IMR-90 (cell line): ENCODE results near the gene APBB3. TPM values are rescaled to one million over a fixed set of nuclear protein-coding genes. Genes with fewer than 3 reads are reported as not detected.

Experiments
- ATAC-seq: fragments of 200-7000 bp; cut with Tn5 transposase; 2 replicates; pipeline ENCODE4 v1.9.1; 2020; ENCODE audit warnings: low read depth, mild to moderate bottlenecking, moderate library complexity
- BruUV-seq: library from RNA; stranded (reverse); fragments of 400-500 nt; replicated peaks from 2 replicates; lab custom pipeline; 2021; lab: Mats Ljungman, UMichigan
- CTCF ChIA-PET: fragments of 300-600 bp; formaldehyde crosslinking; extraction: SDS; loops from one replicate; lab custom pipeline; 2021; ENCODE audit warnings: antibody characterized with exemption; lab: Yijun Ruan, JAX
- POLR2A ChIA-PET: fragments of 300-600 bp; sonication (Branson Sonifier 250); formaldehyde crosslinking; loops from one replicate; lab custom pipeline; 2022; ENCODE audit warnings: antibody characterized with exemption; ENCODE audit not compliant: unreplicated experiment; lab: Charles Lee
- DNase-seq: peaks from one replicate; pipeline ENCODE4 v3.0.0; 2013
- H2AFZ ChIP-seq: replicated peaks from 2 replicates; pipeline ENCODE3; 2013; ENCODE audit warnings: low read length, mild to moderate bottlenecking; ENCODE audit not compliant: poor library complexity
- H2AK5ac ChIP-seq: 2 replicates; pipeline ENCODE4 v1.6.1; 2013; ENCODE audit warnings: low read depth, low read length, inconsistent platforms
- H2AK9ac ChIP-seq: replicated peaks from 2 replicates; pipeline ENCODE3; 2013; ENCODE audit warnings: mild to moderate bottlenecking, low read depth, low read length, moderate library complexity; ENCODE audit not compliant: poor library complexity
- H2BK120ac ChIP-seq: 2 replicates; pipeline ENCODE4 v1.6.1; 2013; ENCODE audit warnings: low read depth, low read length, inconsistent platforms
- H2BK15ac ChIP-seq: 3 replicates; pipeline ENCODE4 v1.6.1; 2013; ENCODE audit warnings: low read depth, low read length, inconsistent platforms
- H2BK20ac ChIP-seq: 2 replicates; pipeline ENCODE4 v1.6.1; 2013; ENCODE audit warnings: low read depth, mild to moderate bottlenecking, inconsistent platforms, low read length, moderate library complexity
- H2BK5ac ChIP-seq: 2 replicates; pipeline ENCODE4 v1.6.1; 2013; ENCODE audit warnings: mild to moderate bottlenecking, low read depth, low read length, inconsistent platforms; ENCODE audit not compliant: poor library complexity, severe bottlenecking
- H3K14ac ChIP-seq: replicated peaks from 2 replicates; pipeline ENCODE4 v1.6.1; 2013; ENCODE audit warnings: low read depth, low read length, inconsistent platforms
- H3K18ac ChIP-seq: 2 replicates; pipeline ENCODE4 v1.6.1; 2013; ENCODE audit warnings: low read depth, low read length, control low read depth
- H3K23ac ChIP-seq: 2 replicates; pipeline ENCODE4 v1.6.1; 2013; ENCODE audit warnings: low read depth, low read length, inconsistent platforms
- H3K27ac ChIP-seq: 2 replicates; pipeline ENCODE4 v1.5.1; 2013; ENCODE audit warnings: mild to moderate bottlenecking, control low read depth, low read length; ENCODE audit not compliant: insufficient read depth
- H3K27me3 ChIP-seq: 2 replicates; pipeline ENCODE4 v1.6.1; 2013; ENCODE audit warnings: low read length; ENCODE audit not compliant: control insufficient read depth, insufficient read depth
- H3K36me3 ChIP-seq: 2 replicates; pipeline ENCODE4 v1.6.1; 2013; ENCODE audit warnings: low read length, mixed read lengths; ENCODE audit not compliant: control insufficient read depth, insufficient read depth
- H3K4ac ChIP-seq: 2 replicates; pipeline ENCODE4 v1.6.1; 2013; ENCODE audit warnings: low read depth, low read length, inconsistent platforms
- H3K4me1 ChIP-seq: 2 replicates; pipeline ENCODE4 v1.6.1; 2013; ENCODE audit warnings: low read length, mixed read lengths; ENCODE audit not compliant: control insufficient read depth, insufficient read depth
- H3K4me2 ChIP-seq: 2 replicates; pipeline ENCODE4 v1.6.1; 2013; ENCODE audit warnings: low read depth, mild to moderate bottlenecking, control low read depth, low read length, moderate library complexity
- H3K4me3 ChIP-seq: 2 replicates; pipeline ENCODE4 v1.5.1; 2013; ENCODE audit warnings: low read depth, mild to moderate bottlenecking, control low read depth, low read length, moderate library complexity; ENCODE audit not compliant: insufficient read depth
- H3K56ac ChIP-seq: 2 replicates; pipeline ENCODE4 v1.6.1; 2013; ENCODE audit warnings: low read length, inconsistent platforms; ENCODE audit not compliant: insufficient read depth; ENCODE audit errors: extremely low read depth
- H3K79me1 ChIP-seq, 2 experiments: 2 replicates each; pipeline ENCODE4 v1.6.1; 2013; ENCODE audit warnings: low read length in 2 of 2, inconsistent platforms in 1 of 2, low read depth in 1 of 2
- H3K9ac ChIP-seq: 2 replicates; pipeline ENCODE4 v1.6.1; 2013; ENCODE audit warnings: low read depth, low read length, control low read depth
- H3K9me1 ChIP-seq: 2 replicates; pipeline ENCODE4 v1.6.1; 2013; ENCODE audit warnings: low read length, inconsistent platforms; ENCODE audit not compliant: insufficient read depth
- H3K9me3 ChIP-seq: 2 replicates; pipeline ENCODE4 v1.6.1; 2013; ENCODE audit warnings: low read length; ENCODE audit not compliant: control insufficient read depth, insufficient read depth
- H4K20me1 ChIP-seq: 2 replicates; pipeline ENCODE4 v1.6.1; 2013; ENCODE audit warnings: low read length, inconsistent platforms; ENCODE audit not compliant: insufficient read depth
- H4K5ac ChIP-seq: 2 replicates; pipeline ENCODE4 v1.6.1; 2013; ENCODE audit warnings: mild to moderate bottlenecking, low read depth, low read length, control low read depth
- H4K8ac ChIP-seq, 2 experiments: 2 replicates each; pipeline ENCODE4 v1.6.1; 2013; ENCODE audit warnings: low read depth in 2 of 2, low read length in 2 of 2, control low read depth in 1 of 2, inconsistent platforms in 1 of 2
- H4K91ac ChIP-seq: 2 replicates; pipeline ENCODE4 v1.6.1; 2013; ENCODE audit warnings: low read depth, low read length, inconsistent platforms; ENCODE audit not compliant: insufficient read depth
- BHLHE40 ChIP-seq: fragments of 150-350 bp; IDR thresholded peaks from 2 replicates; pipeline ENCODE4 v1.6.1; 2016; ENCODE audit warnings: mild to moderate bottlenecking, low read depth, low read length
- CEBPB ChIP-seq: IDR thresholded peaks from 2 replicates; pipeline ENCODE4 v1.6.1; 2012; ENCODE audit warnings: low read depth, low read length, improper control_type of control experiment
- CHD1 ChIP-seq: IDR thresholded peaks from 2 replicates; pipeline ENCODE4 v1.6.1; 2012; ENCODE audit warnings: low read depth, low read length, improper control_type of control experiment
- CTCF ChIP-seq: conservative IDR thresholded peaks from 2 replicates; pipeline ENCODE4 v1.5.1; 2012; ENCODE audit warnings: mild to moderate bottlenecking, low read depth, low read length, improper control_type of control experiment
- ELK1 ChIP-seq: fragments of 150-350 bp; IDR thresholded peaks from 2 replicates; pipeline ENCODE4 v1.6.1; 2016; ENCODE audit warnings: low read depth, mild to moderate bottlenecking, low read length, moderate library complexity, borderline replicate concordance
- FOS ChIP-seq: fragments of 150-350 bp; IDR thresholded peaks from 2 replicates; pipeline ENCODE4 v1.6.1; 2016; ENCODE audit warnings: low read depth, low read length
- MAFK ChIP-seq: IDR thresholded peaks from 2 replicates; pipeline ENCODE4 v1.6.1; 2012; ENCODE audit warnings: low read depth, low read length, improper control_type of control experiment
- MAZ ChIP-seq: IDR thresholded peaks from 2 replicates; pipeline ENCODE4 v1.6.1; 2012; ENCODE audit warnings: low read depth, mild to moderate bottlenecking, low read length, improper control_type of control experiment, moderate library complexity, borderline replicate concordance
- MXI1 ChIP-seq: IDR thresholded peaks from 2 replicates; pipeline ENCODE4 v1.6.1; 2012; ENCODE audit warnings: low read depth, mild to moderate bottlenecking, low read length, moderate library complexity, borderline replicate concordance
- NFE2L2 ChIP-seq: fragments of 150-350 bp; IDR thresholded peaks from 2 replicates; pipeline ENCODE4 v1.6.1; 2016; ENCODE audit warnings: low read depth, mild to moderate bottlenecking, low read length
- POLR2A ChIP-seq: IDR thresholded peaks from 2 replicates; pipeline ENCODE4 v1.6.1; 2012; ENCODE audit warnings: mild to moderate bottlenecking, low read depth, low read length
- RAD21 ChIP-seq: IDR thresholded peaks from 2 replicates; pipeline ENCODE4 v1.6.1; 2012; ENCODE audit warnings: low read length, improper control_type of control experiment
- RCOR1 ChIP-seq: IDR thresholded peaks from 2 replicates; pipeline ENCODE4 v1.6.1; 2012; ENCODE audit warnings: mild to moderate bottlenecking, low read length, improper control_type of control experiment; ENCODE audit not compliant: insufficient replicate concordance
- RFX5 ChIP-seq: IDR thresholded peaks from 2 replicates; pipeline ENCODE4 v1.8.0; 2012; ENCODE audit warnings: low read depth, mild to moderate bottlenecking, low read length, moderate library complexity
- SMC3 ChIP-seq: fragments of 150-350 bp; IDR thresholded peaks from 2 replicates; pipeline ENCODE4 v1.6.1; 2016; ENCODE audit warnings: low read depth, mild to moderate bottlenecking, antibody characterized with exemption, low read length, moderate library complexity
- USF2 ChIP-seq: fragments of 150-350 bp; IDR thresholded peaks from 2 replicates; pipeline ENCODE4 v1.6.1; 2017; ENCODE audit warnings: mild to moderate bottlenecking, antibody characterized with exemption, low read length, low read depth
- WGBS, 2 experiments: methylation state at CpG; one replicate each; pipeline versions ENCODE4 v1.1.5 to v1.1.7; 2013; ENCODE audit warnings: missing lambda C conversion rate in 2 of 2; ENCODE audit not compliant: insufficient read length in 1 of 2; ENCODE audit errors: extremely low coverage in 2 of 2; 5-methylcytosine and 5-hydroxymethylcytosine counted together
- dilution Hi-C: fragments of 300-500 bp; cut with HindIII; formaldehyde crosslinking; loops from one replicate; pipeline ENCODE4 v1.14.3; 2018; ENCODE audit warnings: low sequenced_read_pairs; ENCODE audit not compliant: unreplicated experiment
- in situ Hi-C: fragments of 300-500 bp; cut with MboI; formaldehyde crosslinking; loops from 3 replicates; pipeline ENCODE4 v1.14.3; 2019; ENCODE audit warnings: low sequenced_read_pairs, inconsistent platforms, mixed read lengths
- intact Hi-C: fragments of 100-400 bp; cut with micrococcal nuclease; formaldehyde crosslinking; loops from 2 replicates; pipeline ENCODE4 v1.10.0; 2022
- polyA plus RNA-seq, 3 experiments: library from polyadenylated mRNA; depleted of rRNA; stranded (reverse); fragments of >200 nt; gene quantifications; 2 replicates each; pipeline ENCODE4 v1.2.3, GENCODE V29; 2012; ENCODE audit warnings: low replicate concordance in 1 of 3
- total RNA-seq: library from RNA; depleted of rRNA; stranded (reverse); fragments of >200 nt; gene quantifications from 2 replicates; pipeline ENCODE4 v1.2.3, GENCODE V29; 2012

The APBB3 gene
- total and polyA plus RNA-seq, 2 of the 4 experiments (the other 2 are of a cell fraction), result 6.6 to 23.8 TPM

- 100% methylated on average over 1 of the region's 9 CpGs; no CpG with 5 or more reads in 1 of the 2 experiments for WGBS, 2 experiments
- no peak overlapping the region for H3K14ac ChIP-seq
- no peaks in the 10 kb centered on the region for H3K27me3 ChIP-seq
- no peak overlapping the region for H4K91ac ChIP-seq
- peak overlapping the region in 1 of 2 experiments; percentile 99; a peak in 1 of 4 replicates for H4K8ac ChIP-seq
- no TSS peak for BruUV-seq
- peaks cover 26 to 49% of the 10 kb centered on the region in 2 experiments for H3K79me1 ChIP-seq
- H2BK20ac ChIP-seq, result peak overlapping the region; percentile 98; the same call in 1 of the 2 replicates
- DNase-seq (no peak), ATAC-seq (no peak)
- TF ChIP-seq FOS (no peak), ELK1 (no peak), BHLHE40 (no peak), SMC3 (no peak), RCOR1 (no peak), CHD1 (no peak), MAZ (no peak), POLR2A (no peak), CEBPB (no peak), NFE2L2 (no peak), CTCF (no peak), RAD21 (no peak), USF2 (no peak), MAFK (no peak), RFX5 (no peak), MXI1 (no peak)
- peaks cover 13% of the 10 kb centered on the region for H4K20me1 ChIP-seq
- H2AFZ ChIP-seq, result no peak overlapping the region
- no peak overlapping the region for H3K56ac ChIP-seq
- H3K18ac ChIP-seq, result no peak overlapping the region
- ChIA-PET POLR2A (no interaction called here), CTCF (no interaction called here)
- H3K23ac ChIP-seq, result no peak overlapping the region
- H3K36me3 ChIP-seq, result peaks cover 18% of the 10 kb centered on the region
- H2AK5ac ChIP-seq, result peak overlapping the region; percentile 99; the same call in 1 of the 2 replicates
- H3K9ac ChIP-seq, result no peak overlapping the region
- peak overlapping the region; percentile 94; the same call in 1 of the 2 replicates for H2BK120ac ChIP-seq
- no peak overlapping the region for H3K4me3 ChIP-seq
- in situ Hi-C loops, result no loop called here
- intact Hi-C loops, result no loop called here
- no peak overlapping the region for H3K4me2 ChIP-seq
- dilution Hi-C loops, result no loop called here
- peak overlapping the region; percentile 4; the same call in 1 of the 2 replicates for H3K27ac ChIP-seq
- 0 out of 3 replicates have a peak overlapping the region, but pooled peaks have one; percentile 96 for H2BK15ac ChIP-seq
- 0 out of 2 replicates have a peak overlapping the region, but pooled peaks have one; percentile 1 for H4K5ac ChIP-seq
- H3K4ac ChIP-seq, result peak overlapping the region; percentile 19; the same call in 1 of the 2 replicates
- no peak overlapping the region for H2BK5ac ChIP-seq
- peaks cover 19% of the 10 kb centered on the region for H3K4me1 ChIP-seq
- peaks cover 11% of the 10 kb centered on the region for H3K9me1 ChIP-seq
- no peaks in the 10 kb centered on the region for H3K9me3 ChIP-seq
- H2AK9ac ChIP-seq, result no peak overlapping the region
Observed at GRCh38 chr5:140558542-140558941, 5.9 kb downstream of the APBB3 start.
